Astrocyte of the cerebellum (primary cell): ENCODE results near the gene GOLGA6B.
A peak's percentile ranks its signal among the peaks of the same experiment; 100 is the strongest.
"Not testable (repeated sequence)": the region's sequence is repeated elsewhere in the genome, so short reads cannot be mapped to it uniquely, and the experiment has no call there.

Experiments
- DNase-seq: peaks from one replicate; pipeline ENCODE4 v3.0.0-alpha.2; 2011; ENCODE audit warnings: low read depth
- H3K4me3 ChIP-seq: 2 replicates; pipeline ENCODE4 v1.5.1; 2011; ENCODE audit warnings: mild to moderate bottlenecking, low read depth, low read length, moderate library complexity
- in situ Hi-C: cut with HindIII; loops from 2 replicates; pipeline ENCODE4 v1.10.0; 2017; ENCODE audit warnings: low sequenced_read_pairs
- TF ChIP-seq, protein P1 (sequence below): IDR thresholded peaks from 2 replicates; pipeline ENCODE4 v1.5.1; 2012; ENCODE audit warnings: low read length, low read depth, moderate library complexity, mild to moderate bottlenecking; ENCODE audit errors: missing control alignments

Gene GOLGA6B

DNA sequence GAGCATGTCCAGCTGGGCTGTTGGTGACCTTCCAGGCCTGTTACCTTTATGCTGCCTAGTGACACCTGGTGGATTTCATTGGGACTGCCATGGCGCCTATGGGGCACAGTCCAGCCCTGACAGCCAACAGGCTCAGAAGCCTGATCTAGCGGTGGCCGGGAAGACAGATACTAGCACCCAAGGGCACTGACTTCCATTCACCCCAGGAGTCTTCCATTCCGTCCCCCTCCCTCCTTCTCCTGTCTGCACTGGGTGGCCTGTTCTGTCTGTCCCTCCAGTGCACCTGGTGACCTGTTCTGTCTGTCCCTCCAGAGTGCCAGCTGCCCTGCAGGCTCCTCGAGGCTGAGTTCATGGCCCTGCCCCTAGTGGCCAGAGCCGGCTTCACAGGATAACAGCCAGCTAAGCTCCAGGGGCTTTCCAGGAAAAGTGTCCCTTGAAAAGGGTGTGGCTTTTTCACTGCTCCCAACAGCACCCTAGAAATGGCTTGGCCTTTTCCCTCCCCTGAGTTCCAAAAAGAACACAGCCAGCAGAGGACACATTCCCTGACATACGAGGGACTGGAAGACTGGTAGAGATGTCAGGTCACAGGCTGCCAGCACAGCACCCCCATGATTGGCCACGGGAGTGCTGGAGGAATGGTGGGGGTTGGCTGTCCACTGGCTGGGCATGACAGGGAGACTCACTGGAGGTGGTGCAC is 16.3 kb downstream of the GOLGA6B start:
- in situ Hi-C loops, DNase-seq: not testable (repeated sequence)
- TF ChIP-seq, protein P1, sequence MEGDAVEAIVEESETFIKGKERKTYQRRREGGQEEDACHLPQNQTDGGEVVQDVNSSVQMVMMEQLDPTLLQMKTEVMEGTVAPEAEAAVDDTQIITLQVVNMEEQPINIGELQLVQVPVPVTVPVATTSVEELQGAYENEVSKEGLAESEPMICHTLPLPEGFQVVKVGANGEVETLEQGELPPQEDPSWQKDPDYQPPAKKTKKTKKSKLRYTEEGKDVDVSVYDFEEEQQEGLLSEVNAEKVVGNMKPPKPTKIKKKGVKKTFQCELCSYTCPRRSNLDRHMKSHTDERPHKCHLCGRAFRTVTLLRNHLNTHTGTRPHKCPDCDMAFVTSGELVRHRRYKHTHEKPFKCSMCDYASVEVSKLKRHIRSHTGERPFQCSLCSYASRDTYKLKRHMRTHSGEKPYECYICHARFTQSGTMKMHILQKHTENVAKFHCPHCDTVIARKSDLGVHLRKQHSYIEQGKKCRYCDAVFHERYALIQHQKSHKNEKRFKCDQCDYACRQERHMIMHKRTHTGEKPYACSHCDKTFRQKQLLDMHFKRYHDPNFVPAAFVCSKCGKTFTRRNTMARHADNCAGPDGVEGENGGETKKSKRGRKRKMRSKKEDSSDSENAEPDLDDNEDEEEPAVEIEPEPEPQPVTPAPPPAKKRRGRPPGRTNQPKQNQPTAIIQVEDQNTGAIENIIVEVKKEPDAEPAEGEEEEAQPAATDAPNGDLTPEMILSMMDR, result peak; percentile 76
- H3K4me3 ChIP-seq, result peak overlapping the region; percentile 14

DNA sequence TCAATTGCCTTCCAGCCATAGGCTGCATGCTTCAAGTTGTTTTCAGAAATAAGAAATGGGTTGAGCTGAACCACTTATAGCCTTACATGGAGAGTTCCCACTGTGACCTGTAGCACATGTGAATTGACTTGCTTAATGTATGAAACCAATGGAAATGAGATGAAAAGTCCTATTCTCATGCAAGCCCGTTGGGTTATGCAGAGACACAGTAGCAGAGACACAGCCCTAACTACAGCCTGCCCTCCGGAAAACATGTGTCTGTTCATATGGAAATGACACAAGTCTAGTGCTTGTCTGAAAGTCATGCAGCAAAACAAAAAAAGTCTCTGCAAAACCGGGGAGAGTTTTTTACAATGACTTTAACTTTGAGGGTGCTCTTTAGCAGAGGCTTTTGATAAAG is 17.0 kb downstream of the GOLGA6B start:
- TF ChIP-seq, protein P1, result no peak
- H3K4me3 ChIP-seq, result no peak overlapping the region
- no peak for DNase-seq
- in situ Hi-C loops, result no loop called here

DNA sequence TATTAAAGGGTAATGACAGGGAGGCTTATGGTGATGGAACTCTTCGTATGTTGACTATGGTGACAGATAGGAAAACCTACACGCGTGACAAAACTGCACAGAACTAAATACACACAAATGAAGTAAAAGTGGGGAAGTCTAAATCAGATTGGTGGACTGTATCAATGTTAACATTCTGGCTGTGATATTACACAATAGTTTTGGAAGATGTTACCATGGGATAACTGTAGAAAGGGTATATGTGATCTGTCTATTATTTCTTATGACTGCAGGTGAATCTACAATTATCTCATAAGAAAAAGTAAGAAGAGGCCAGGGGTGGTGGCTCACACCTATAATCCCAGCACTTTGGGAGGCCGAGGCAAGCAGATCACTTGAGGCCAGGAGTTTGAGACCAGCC is 22.3 kb downstream of the GOLGA6B start:
- in situ Hi-C loops, result no loop called here
- TF ChIP-seq, protein P1, result no peak
- no peak overlapping the region for H3K4me3 ChIP-seq
- DNase-seq, result no peak

DNA sequence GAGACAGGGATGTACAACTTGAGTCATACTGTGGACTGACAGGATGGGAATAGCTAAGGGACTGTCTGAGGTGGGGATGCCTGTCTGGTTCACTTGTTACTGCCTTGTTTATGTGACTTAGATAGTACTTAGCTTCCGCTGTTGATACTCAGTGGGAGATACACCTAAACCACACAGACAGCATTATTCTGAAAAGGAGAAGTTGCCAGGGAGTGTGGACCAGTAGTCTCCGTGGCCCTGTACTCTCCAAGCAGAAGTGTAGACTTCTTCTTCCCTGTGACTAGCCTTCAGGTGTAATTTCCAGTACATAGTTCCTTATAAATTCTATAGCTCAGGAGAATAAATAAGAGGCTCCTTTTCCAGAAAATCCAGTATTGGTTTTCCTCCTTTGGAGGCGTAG is 26.4 kb downstream of the GOLGA6B start:
- in situ Hi-C loops, result no loop called here
- TF ChIP-seq, protein P1, result no peak
- DNase-seq, result no peak
- no peak overlapping the region for H3K4me3 ChIP-seq

DNA sequence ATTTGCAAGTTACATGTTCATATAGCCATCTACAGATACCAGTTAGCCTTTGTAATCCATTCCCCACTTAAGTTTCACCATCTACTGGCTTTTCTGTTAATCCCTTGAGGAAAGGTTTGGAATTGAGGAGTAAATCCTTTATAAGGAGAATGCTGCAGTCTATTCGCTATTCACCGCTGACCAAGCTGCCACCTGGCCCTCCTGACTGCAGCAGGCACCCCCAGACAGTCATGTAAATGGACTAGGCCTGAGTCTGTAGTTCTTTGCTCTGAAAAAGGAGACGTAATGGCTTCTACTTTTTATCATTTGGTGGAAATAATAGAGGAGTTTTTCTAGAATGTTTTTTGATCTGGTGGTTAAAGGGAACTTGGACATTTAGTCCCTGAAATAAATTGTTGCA is 28.3 kb downstream of the GOLGA6B start:
- DNase-seq, result no peak
- TF ChIP-seq, protein P1, result no peak
- no peak overlapping the region for H3K4me3 ChIP-seq
- in situ Hi-C loops, result no loop called here

DNA sequence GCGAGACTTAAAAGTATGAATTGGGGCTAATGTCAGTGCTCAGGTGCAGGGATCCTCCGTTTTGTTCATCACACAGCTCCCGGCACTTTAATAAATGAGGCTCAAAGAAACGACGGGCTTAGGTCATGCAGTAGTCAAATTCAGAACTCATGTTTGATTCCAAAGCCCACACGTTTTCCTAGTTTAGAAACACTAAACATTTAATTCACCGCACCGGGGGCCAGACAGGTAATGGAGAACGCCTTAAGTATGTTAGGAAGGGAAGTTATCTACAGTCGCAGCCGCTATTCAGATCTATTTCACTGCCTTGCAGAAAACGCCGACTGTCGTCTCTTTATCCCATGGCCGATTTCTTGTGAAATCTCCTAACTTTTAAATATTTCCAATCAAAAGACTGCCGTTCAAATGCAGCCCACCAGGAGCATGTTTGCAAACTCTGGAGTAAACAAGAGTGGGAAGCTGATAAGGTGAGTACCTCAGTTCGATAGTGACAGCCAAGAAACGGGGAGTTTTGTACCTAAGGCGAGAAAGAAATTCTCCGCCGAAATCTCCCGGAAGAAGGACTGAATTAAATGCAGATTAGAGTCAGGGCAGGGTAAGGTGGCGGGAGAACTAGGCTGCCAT is 30.9 kb downstream of the GOLGA6B start:
- peak overlapping the region; percentile 82 for H3K4me3 ChIP-seq
- TF ChIP-seq, protein P1, result peak; percentile 12
- no peak for DNase-seq
- in situ Hi-C loops, result no loop called here
